Hindlimb muscle (tissue), 1 donor: ENCODE measurements around the gene CKLF. TPM values are rescaled to one million over a fixed set of nuclear protein-coding genes. Genes with fewer than 3 reads are reported as not detected.
"Not testable (repeated sequence)": the region's sequence is repeated elsewhere in the genome, so short reads cannot be mapped to it uniquely, and the experiment has no call there.

Experiments used
- DNase-seq: peaks from one replicate; pipeline ENCODE4 v3.0.0-alpha.2; 2013
- polyA plus RNA-seq: library from polyadenylated mRNA; unstranded; fragments of 120-200 nt; gene quantifications from one replicate; pipeline ENCODE4 v1.2.1, GENCODE V29; 2013; ENCODE audit not compliant: insufficient read length

CKLF gene
- polyA plus RNA-seq, 1 donor = 23.3 TPM

GRCh38 chr16:66543541-66543940, 8.8 kb upstream of the CKLF start:
- no peak for DNase-seq

- DNase-seq = no peak
Observed at GRCh38 chr16:66544016-66544757, 8.2 kb upstream of the CKLF start.

GRCh38 chr16:66547101-66547989, 5.0 kb upstream of the CKLF start:
- no peak for DNase-seq

GRCh38 chr16:66548068-66548467, 4.3 kb upstream of the CKLF start:
- DNase-seq = no peak

- DNase-seq = no peak
Observed at GRCh38 chr16:66548868-66549267, 3.5 kb upstream of the CKLF start.

GRCh38 chr16:66549284-66550131, 2.9 kb upstream of the CKLF start, which contains the start of gene TK2:
TSS of gene TK2 (minus strand) at chr16:66550122. CDS start at chr16:66550061, 61 bp downstream.
- peak; percentile 86 for DNase-seq

GRCh38 chr16:66551348-66551759, 1.0 kb upstream of the CKLF start:
- DNase-seq = peak; percentile 54

GRCh38 chr16:66551788-66552285, 539 bp upstream of the CKLF start:
- DNase-seq = no peak

- DNase-seq = no peak
Observed at GRCh38 chr16:66553223-66553622, 847 bp downstream of the CKLF start.

GRCh38 chr16:66554021-66554420, 1.6 kb downstream of the CKLF start:
- no peak for DNase-seq

GRCh38 chr16:66554495-66554894, 2.1 kb downstream of the CKLF start:
- no peak for DNase-seq

GRCh38 chr16:66560107-66560506, 7.7 kb downstream of the CKLF start:
- no peak for DNase-seq

GRCh38 chr16:66561381-66562080, 9.2 kb downstream of the CKLF start:
- DNase-seq = no peak

GRCh38 chr16:66562409-66562808, 10.0 kb downstream of the CKLF start:
- DNase-seq = no peak

- no peak for DNase-seq
Observed at GRCh38 chr16:66562986-66563385, 10.6 kb downstream of the CKLF start.

- DNase-seq = no peak
Observed at GRCh38 chr16:66563574-66564334, 11.4 kb downstream of the CKLF start.

- no peak for DNase-seq
Observed at GRCh38 chr16:66566051-66566901, 13.9 kb downstream of the CKLF start, which contains the start of gene CMTM1. TSS of gene CMTM1 (plus strand) at chr16:66566439. CDS start at chr16:66566514, 75 bp downstream.

GRCh38 chr16:66567270-66567669, 14.9 kb downstream of the CKLF start:
- DNase-seq = not testable (repeated sequence)

- DNase-seq = no peak
Observed at GRCh38 chr16:66568355-66568754, 16.0 kb downstream of the CKLF start.

GRCh38 chr16:66569131-66569530, 16.8 kb downstream of the CKLF start:
- DNase-seq = no peak
